Neural crest cell (in vitro differentiated cells): ENCODE measurements around the gene MED17. TPM values are rescaled to one million over a fixed set of nuclear protein-coding genes. Genes with fewer than 3 reads are reported as not detected.
A peak's percentile ranks its signal among the peaks of the same experiment; 100 is the strongest.

Experiments used
- DNase-seq: peaks from one replicate; pipeline ENCODE4 v3.0.0; 2021; ENCODE audit warnings: low read depth, mixed read lengths, low spot score
- H3K27ac Mint-ChIP-seq: one replicate; pipeline ENCODE4 v1.8.0; 2021; ENCODE audit warnings: mild to moderate bottlenecking, mixed read lengths; ENCODE audit not compliant: unreplicated experiment
- H3K27me3 Mint-ChIP-seq: 2 replicates; pipeline ENCODE4 v1.8.0; 2021; ENCODE audit warnings: low read depth, mild to moderate bottlenecking, mixed read lengths
- H3K36me3 Mint-ChIP-seq: 2 replicates; pipeline ENCODE4 v1.8.0; 2021; ENCODE audit warnings: low read depth, mild to moderate bottlenecking, mixed read lengths
- H3K4me1 Mint-ChIP-seq: 2 replicates; pipeline ENCODE4 v1.8.0; 2021; ENCODE audit warnings: mixed read lengths
- H3K4me3 Mint-ChIP-seq: one replicate; pipeline ENCODE4 v1.8.0; 2021; ENCODE audit warnings: mild to moderate bottlenecking, mixed read lengths
- H3K9me3 Mint-ChIP-seq: 2 replicates; pipeline ENCODE4 v1.8.0; 2021; ENCODE audit warnings: mixed read lengths
- CTCF ChIP-seq: fragments of 200-600 bp; sonication (generic); conservative IDR thresholded peaks from 2 replicates; pipeline ENCODE4 v1.5.0; 2021; ENCODE audit warnings: antibody characterized with exemption, mild to moderate bottlenecking
- total RNA-seq: library from RNA; stranded (reverse); gene quantifications from 2 replicates; pipeline ENCODE4 v1.2.1, GENCODE V29; 2021

Gene MED17
- total RNA-seq, 1 donor from 2014 or later: 62.3 TPM

- no peak for TF ChIP-seq CTCF
- H3K27me3 Mint-ChIP-seq: peaks cover 3% of the 10 kb centered on the region
- H3K4me3 Mint-ChIP-seq: peak overlapping the region; percentile 99
- peaks cover 68% of the 10 kb centered on the region for H3K4me1 Mint-ChIP-seq
- no peak for DNase-seq
- H3K36me3 Mint-ChIP-seq: peaks cover 35% of the 10 kb centered on the region
- no peak overlapping the region for H3K27ac Mint-ChIP-seq
- no peaks in the 10 kb centered on the region for H3K9me3 Mint-ChIP-seq
Observed at GRCh38 chr11:93737904-93738612, 46.0 kb upstream of the MED17 start.

GRCh38 chr11:93738647-93739081 is 45.4 kb upstream of the MED17 start:
- H3K27ac Mint-ChIP-seq: no peak overlapping the region
- peaks cover 69% of the 10 kb centered on the region for H3K4me1 Mint-ChIP-seq
- H3K27me3 Mint-ChIP-seq: peaks cover 3% of the 10 kb centered on the region
- no peak for DNase-seq
- TF ChIP-seq CTCF: no peak
- no peaks in the 10 kb centered on the region for H3K9me3 Mint-ChIP-seq
- peak overlapping the region; percentile 99 for H3K4me3 Mint-ChIP-seq
- peaks cover 32% of the 10 kb centered on the region for H3K36me3 Mint-ChIP-seq

DNA sequence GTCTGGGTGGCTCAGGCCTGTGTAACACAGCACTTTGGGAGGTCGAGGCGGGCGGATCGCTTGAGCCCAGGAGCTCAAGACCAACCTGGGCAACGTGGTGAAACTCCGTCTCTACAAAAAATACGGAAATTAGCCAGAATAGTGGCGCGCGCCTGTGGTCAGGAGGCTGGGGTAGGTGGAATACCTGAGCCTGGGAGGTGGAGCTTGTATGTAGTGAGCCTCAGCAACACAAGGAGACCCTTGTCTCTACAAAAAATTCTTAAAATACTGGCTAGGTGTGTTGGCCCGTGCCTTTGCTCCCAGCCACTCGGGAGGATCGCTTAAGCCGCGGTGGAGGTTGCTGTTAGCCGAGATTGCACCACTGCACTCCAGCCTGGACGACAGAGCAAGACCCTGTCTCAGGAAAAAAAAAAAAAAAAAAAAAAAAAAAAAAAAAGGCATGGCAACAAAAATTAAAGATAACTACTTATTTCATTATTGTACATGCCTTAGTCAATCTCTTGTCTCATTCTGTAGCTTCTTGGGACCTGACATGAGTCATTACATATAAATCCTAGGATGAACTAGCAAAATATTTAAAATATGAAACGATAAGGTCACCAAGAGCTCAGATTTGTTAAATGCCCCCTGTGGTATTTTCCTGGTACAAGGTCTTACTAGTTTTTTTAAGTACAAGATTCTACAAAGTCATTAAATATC is 43.9 kb upstream of the MED17 start:
- Mint-ChIP-seq H3K9me3 (no peaks in the 10 kb centered on the region), H3K27me3 (peaks cover 3% of the 10 kb centered on the region), H3K4me1 (peaks cover 70% of the 10 kb centered on the region), H3K27ac (peak overlapping the region; percentile 99), H3K4me3 (peak overlapping the region; percentile 99), H3K36me3 (peaks cover 25% of the 10 kb centered on the region)
- DNase-seq: no peak
- peak; percentile 17 for TF ChIP-seq CTCF

- H3K4me3 Mint-ChIP-seq: peak overlapping the region; percentile 99
- H3K36me3 Mint-ChIP-seq: peaks cover 24% of the 10 kb centered on the region
- H3K27ac Mint-ChIP-seq: peak overlapping the region; percentile 99
- H3K9me3 Mint-ChIP-seq: no peaks in the 10 kb centered on the region
- DNase-seq: peak; percentile 22
- no peak for TF ChIP-seq CTCF
- H3K27me3 Mint-ChIP-seq: peaks cover 3% of the 10 kb centered on the region
- H3K4me1 Mint-ChIP-seq: peaks cover 71% of the 10 kb centered on the region
Observed at GRCh38 chr11:93740730-93741093, 43.4 kb upstream of the MED17 start.

- Mint-ChIP-seq H3K9me3 (no peaks in the 10 kb centered on the region), H3K27me3 (peaks cover 3% of the 10 kb centered on the region), H3K4me1 (peaks cover 66% of the 10 kb centered on the region), H3K36me3 (peaks cover 24% of the 10 kb centered on the region), H3K4me3 (peak within 1 kb of the TSS; percentile 99), H3K27ac (peak within 1 kb of the TSS; percentile 99)
- DNase-seq: peak; percentile 93
- TF ChIP-seq CTCF: no peak
Observed at GRCh38 chr11:93741094-93741881, 42.8 kb upstream of the MED17 start, which contains the start of the genes C11orf54 and TAF1D. Gene C11orf54, plus strand, starts transcription at chr11:93741672. Its CDS starts 5,722 bp downstream, at chr11:93747394. Gene TAF1D, minus strand, starts transcription at chr11:93741495. Its CDS starts 2,191 bp downstream, at chr11:93739304.
